AG08396 (cell line): ENCODE results near the gene CD300LF.
A peak's percentile ranks its signal among the peaks of the same experiment; 100 is the strongest.

Experiments
- DNase-seq: peaks from one replicate; pipeline ENCODE4 v3.0.0; 2012; ENCODE audit warnings: low spot score, mixed read lengths

The CD300LF gene

DNA sequence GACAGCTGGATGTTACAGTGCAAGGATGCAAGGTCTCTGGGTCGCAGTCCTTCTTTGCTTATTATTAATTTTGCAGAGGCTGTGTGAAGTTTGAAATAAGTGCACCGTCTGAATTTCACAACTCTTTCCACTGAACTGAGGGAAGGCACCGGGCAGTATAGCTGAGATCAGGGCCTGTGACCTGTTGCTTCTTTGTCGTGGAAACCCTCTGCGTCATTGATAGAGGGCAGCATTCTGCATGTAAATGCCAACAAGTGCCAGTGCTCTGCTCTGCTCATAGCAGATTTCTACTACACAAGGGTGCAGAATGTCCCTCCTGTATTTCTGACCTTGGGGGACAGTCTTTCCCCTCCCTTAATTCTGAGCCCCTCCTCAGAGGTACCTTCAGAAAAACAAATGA lies 26.0 kb downstream of the CD300LF start:
- no peak for DNase-seq

DNA sequence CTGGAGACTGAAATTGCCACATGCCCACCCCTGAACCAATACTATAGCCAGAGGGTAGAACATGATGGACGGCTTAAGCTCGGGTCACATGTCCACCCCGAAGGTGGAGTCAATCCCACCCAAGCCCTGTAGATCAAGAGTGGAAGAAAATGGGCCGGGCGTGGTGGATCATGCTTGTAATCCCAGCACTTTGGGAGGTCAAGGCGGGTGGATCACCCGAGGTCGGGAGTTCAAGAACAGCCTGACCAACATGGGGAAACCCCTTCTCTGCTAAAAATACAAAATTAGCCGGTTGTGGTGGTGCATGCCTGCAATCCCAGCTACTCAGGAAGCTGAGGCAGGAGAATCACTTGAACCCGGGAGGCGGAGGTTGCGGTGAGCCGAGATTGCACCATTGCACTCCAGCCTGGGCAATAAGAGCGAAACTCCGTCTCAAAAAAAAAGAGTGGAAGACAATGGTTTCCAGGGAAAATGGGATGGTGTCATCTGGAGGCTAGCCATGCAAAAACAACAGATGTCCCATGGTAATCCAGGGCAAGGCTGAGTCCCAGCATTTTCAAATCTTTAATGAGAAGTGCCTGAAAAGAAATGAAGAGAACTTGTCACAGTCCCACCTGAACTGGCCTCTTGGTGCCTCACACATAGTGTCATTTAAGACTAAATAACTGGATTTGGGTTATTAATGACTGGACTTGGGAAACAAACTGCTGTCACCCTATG lies 30.1 kb downstream of the CD300LF start:
- DNase-seq: no peak

DNA sequence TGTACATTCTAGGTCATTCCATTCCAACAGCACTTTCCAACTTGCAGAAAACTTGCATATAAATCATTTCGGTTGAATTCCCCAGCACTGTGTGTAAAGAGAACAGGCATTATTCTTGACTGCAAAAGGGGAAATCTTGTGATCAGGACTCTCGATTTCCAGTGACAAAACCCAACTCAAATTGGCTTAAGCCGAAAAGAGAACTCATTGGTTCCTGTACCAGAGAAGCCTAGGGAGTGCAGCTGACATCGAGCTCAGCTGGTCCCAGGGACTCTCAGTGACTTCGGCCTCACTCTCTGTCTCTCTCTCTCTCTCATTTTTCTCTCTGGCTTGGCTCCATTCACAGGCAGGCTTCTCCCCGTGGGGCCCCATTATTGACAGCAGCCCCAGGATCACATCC lies 30.7 kb downstream of the CD300LF start:
- DNase-seq: no peak

DNA sequence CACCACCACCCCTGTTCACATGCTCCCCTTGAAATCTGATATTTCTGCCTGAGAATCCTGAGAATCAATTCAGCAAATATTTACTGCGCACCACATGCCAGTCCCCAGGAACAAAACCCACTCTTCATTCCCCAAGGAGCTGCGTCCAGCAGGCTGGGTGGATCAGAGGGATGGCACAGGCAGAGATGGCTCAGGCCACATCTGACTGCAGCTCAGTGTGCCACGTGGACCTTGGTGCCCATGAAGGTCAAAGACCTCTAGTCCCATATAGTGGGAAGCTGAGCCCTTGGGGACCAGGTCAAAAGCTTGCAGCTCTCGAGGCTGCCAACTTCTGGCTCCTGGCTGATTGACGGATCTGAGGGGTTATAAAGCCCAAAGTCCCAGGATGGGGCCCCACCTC lies 31.8 kb downstream of the CD300LF start:
- DNase-seq: no peak

GRCh38 chr17:74680213-74680612 lies 32.5 kb downstream of the CD300LF start:
- DNase-seq: no peak

DNA sequence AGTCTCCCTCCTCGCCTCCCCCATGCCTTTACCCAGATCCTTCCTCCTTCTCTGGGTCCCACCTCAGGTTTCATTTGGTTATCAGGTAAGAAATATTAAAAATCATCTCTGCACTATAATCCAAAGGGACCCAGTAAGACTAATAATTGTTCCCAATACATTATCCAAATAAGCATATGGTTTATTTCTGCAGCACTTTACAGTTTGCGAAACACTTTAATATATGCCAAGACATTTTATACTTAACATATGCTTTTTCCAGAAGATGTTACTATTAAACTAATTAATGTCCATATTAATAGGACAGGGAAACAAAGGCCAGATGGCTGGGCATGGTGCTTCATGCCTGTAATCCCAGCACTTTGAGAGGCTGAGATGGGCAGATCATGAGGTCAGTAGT lies 33.3 kb downstream of the CD300LF start:
- DNase-seq: no peak

- no peak for DNase-seq
Measured at GRCh38 chr17:74678541-74678940, 34.2 kb downstream of the CD300LF start.

GRCh38 chr17:74677558-74678466 lies 34.9 kb downstream of the CD300LF start:
- DNase-seq: peak; percentile 21

- DNase-seq: peak; percentile 76
Measured at GRCh38 chr17:74671031-74671771, 41.5 kb downstream of the CD300LF start.

GRCh38 chr17:74670329-74670728 lies 42.4 kb downstream of the CD300LF start:
- no peak for DNase-seq

GRCh38 chr17:74663561-74663960 lies 49.2 kb downstream of the CD300LF start:
- DNase-seq: no peak

DNA sequence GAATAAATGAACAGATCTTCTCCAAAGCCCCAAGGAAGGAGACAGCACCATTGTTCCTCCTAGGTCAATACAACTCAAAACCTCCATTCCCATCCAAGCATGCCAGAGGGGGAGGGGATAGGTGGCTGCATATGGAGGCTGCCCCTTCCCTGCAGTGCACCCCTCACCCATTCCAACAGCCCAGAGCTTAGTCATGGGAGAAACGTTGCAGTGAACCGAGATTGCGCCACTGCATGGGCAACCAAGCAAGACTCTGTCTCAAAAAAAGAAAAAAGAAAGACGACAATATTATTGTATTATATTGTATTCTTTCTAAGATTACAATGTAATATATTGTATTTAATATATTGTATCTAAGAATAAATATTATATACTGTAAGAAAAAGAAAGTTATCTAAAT lies 52.8 kb downstream of the CD300LF start:
- no peak for DNase-seq

GRCh38 chr17:74658620-74659019 lies 54.1 kb downstream of the CD300LF start:
- DNase-seq: no peak

GRCh38 chr17:74654742-74655141 lies 58.0 kb downstream of the CD300LF start:
- DNase-seq: no peak

DNA sequence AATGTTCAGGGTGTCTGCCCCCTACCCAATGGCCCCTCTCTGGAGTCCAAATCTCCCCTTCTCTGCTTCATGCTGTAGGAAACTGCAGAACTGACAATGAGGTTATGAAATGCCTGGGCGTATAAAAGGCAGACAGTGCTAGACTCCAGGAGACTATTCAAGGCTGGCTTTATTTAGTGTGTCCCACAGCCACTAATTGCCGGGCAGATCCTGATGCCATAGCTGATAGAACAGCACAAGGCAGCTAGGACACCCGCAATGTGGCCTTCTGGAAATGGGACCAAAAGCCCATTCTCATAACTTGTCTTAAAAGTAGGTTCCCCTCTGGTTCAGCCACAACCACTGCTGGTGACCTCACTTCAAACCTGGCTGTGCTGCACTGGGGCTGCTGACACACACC lies 60.7 kb downstream of the CD300LF start:
- DNase-seq: no peak

GRCh38 chr17:74649909-74650308 lies 62.8 kb downstream of the CD300LF start:
- DNase-seq: no peak

- no peak for DNase-seq
Measured at GRCh38 chr17:74647871-74648672, 64.7 kb downstream of the CD300LF start.

DNA sequence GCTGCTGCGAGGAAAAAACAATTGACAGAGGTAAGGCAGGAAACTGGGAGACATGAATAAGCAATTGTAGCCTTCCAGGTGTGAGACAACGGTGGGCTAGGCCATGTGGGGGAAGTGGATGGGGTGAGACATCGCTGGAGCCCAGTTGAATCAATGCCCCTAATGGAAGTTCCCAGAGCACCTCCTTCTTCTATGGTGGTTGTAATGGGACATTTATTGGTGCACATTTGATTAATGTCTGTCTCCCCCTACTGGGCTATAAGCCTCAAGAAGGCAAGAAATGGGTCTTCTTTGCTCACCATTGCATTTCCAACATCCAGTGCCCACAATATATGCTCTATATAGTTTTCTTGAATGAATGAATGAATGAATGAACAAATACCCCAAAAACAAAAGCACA lies 66.5 kb downstream of the CD300LF start:
- DNase-seq: no peak

DNA sequence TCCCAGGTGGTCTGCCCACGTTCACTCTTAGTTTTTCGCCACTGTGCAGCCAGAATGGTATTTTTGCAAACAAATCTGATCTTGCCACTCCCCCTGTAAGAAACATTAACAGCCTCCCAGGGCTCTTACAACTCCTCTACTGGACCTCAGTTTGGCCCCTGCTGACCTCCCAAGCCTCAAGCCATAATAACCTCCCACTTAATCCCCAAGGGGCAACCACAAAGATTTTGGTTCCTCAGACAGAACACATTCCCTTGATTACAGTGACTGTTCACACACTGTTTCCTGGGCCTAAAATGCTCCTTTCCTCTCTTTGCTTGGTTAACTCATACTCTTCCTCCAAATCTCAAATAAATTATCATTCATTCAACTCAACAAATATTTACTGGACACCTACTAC lies 67.7 kb downstream of the CD300LF start:
- no peak for DNase-seq

GRCh38 chr17:74644419-74644818 lies 68.3 kb downstream of the CD300LF start:
- no peak for DNase-seq
